Measurements from ENCODE around the gene PIK3R3.

GRCh38 chr1:45995298-45995697, 137.1 kb downstream of the PIK3R3 start:
- TF ChIP-seq CTCF (IDR thresholded peaks at IDR 0.05): no peak
- TF ChIP-seq POLR2A (IDR thresholded peaks at IDR 0.05): no peak

All from stomach (tissue), 4 donors.